Measurements from ENCODE around the gene GLRX5. TPM values are rescaled to one million over a fixed set of nuclear protein-coding genes. Genes with fewer than 3 reads are reported as not detected.

GLRX5 gene
- total RNA-seq = 27.2 TPM
- long read RNA-seq, transcript GLRX5-201 (2 exons, 1,564 nt) = major isoform, 66 of 67 reads
- long read RNA-seq, partial matches to known transcripts = 0 of 67 reads
- long read RNA-seq, other reads (novel, unspliced or antisense) = 1 of 67 reads

- peak; percentile 98 for ATAC-seq
- peak; percentile 97 for DNase-seq
- peak within 1 kb of the TSS; percentile 87 for H3K27ac ChIP-seq
- no peaks in the 10 kb centered on the region for H3K9me3 ChIP-seq
- intact Hi-C loops (cut with DNase I) = no loop called here
- peaks cover 43% of the 10 kb centered on the region for H3K4me1 ChIP-seq
- H3K4me3 ChIP-seq = peak within 1 kb of the TSS; percentile 81
- peak; percentile 13 for TF ChIP-seq CTCF (IDR thresholded peaks at IDR 0.05)
- H3K36me3 ChIP-seq = no peaks in the 10 kb centered on the region
- no peaks in the 10 kb centered on the region for H3K27me3 ChIP-seq
Observed at GRCh38 chr14:95534299-95535225, at the start of gene GLRX5. Gene GLRX5, plus strand, starts transcription at chr14:95535050. Its CDS starts 40 bp downstream, at chr14:95535090.

GRCh38 chr14:95485222-95485819, 49.5 kb upstream of the GLRX5 start:
- no peak for TF ChIP-seq CTCF (IDR thresholded peaks at IDR 0.05)
- no peak for ATAC-seq
- H3K4me1 ChIP-seq = peaks cover 26% of the 10 kb centered on the region
- H3K27me3 ChIP-seq = no peaks in the 10 kb centered on the region
- no peak overlapping the region for H3K4me3 ChIP-seq
- H3K36me3 ChIP-seq = no peaks in the 10 kb centered on the region
- DNase-seq = no peak
- H3K9me3 ChIP-seq = no peaks in the 10 kb centered on the region
- intact Hi-C loops (cut with DNase I) = no loop called here
- no peak overlapping the region for H3K27ac ChIP-seq

GRCh38 chr14:95486875-95487668, 47.8 kb upstream of the GLRX5 start:
- DNase-seq (no peak), ATAC-seq (no peak)
- Histone ChIP-seq H3K27ac (no peak overlapping the region), H3K27me3 (no peaks in the 10 kb centered on the region), H3K9me3 (no peaks in the 10 kb centered on the region), H3K4me1 (peaks cover 26% of the 10 kb centered on the region), H3K36me3 (no peaks in the 10 kb centered on the region), H3K4me3 (no peak overlapping the region)
- intact Hi-C loops (cut with DNase I) = no loop called here
- TF ChIP-seq CTCF (IDR thresholded peaks at IDR 0.05) = no peak

GRCh38 chr14:95487669-95488084, 47.2 kb upstream of the GLRX5 start:
- H3K27ac ChIP-seq = no peak overlapping the region
- H3K4me3 ChIP-seq = no peak overlapping the region
- DNase-seq (no peak), ATAC-seq (no peak)
- H3K9me3 ChIP-seq = no peaks in the 10 kb centered on the region
- peaks cover 26% of the 10 kb centered on the region for H3K4me1 ChIP-seq
- no peaks in the 10 kb centered on the region for H3K36me3 ChIP-seq
- TF ChIP-seq CTCF (IDR thresholded peaks at IDR 0.05) = no peak
- intact Hi-C loops (cut with DNase I) = no loop called here
- H3K27me3 ChIP-seq = no peaks in the 10 kb centered on the region

- no peak overlapping the region for H3K4me3 ChIP-seq
- no peak for TF ChIP-seq CTCF (IDR thresholded peaks at IDR 0.05)
- intact Hi-C loops (cut with DNase I) = no loop called here
- H3K27me3 ChIP-seq = no peaks in the 10 kb centered on the region
- H3K9me3 ChIP-seq = no peaks in the 10 kb centered on the region
- no peak for DNase-seq
- no peak overlapping the region for H3K27ac ChIP-seq
- peaks cover 18% of the 10 kb centered on the region for H3K4me1 ChIP-seq
- no peak for ATAC-seq
- no peaks in the 10 kb centered on the region for H3K36me3 ChIP-seq
Observed at GRCh38 chr14:95488376-95489213, 46.3 kb upstream of the GLRX5 start.

Data from upper lobe of right lung (tissue), 1 donor.